ENCODE measurements around the gene PDK4.
"Not testable (repeated sequence)": the region's sequence is repeated elsewhere in the genome, so short reads cannot be mapped to it uniquely, and the experiment has no call there.

Gene PDK4

GRCh38 chr7:95604811-95605210 lies 8.5 kb upstream of the PDK4 start:
- DNase-seq (ENCODE audit: low read depth in 2 of 2), result not testable (repeated sequence)

- DNase-seq (ENCODE audit: low read depth in 2 of 2), result not testable (repeated sequence)
These were observed 8.1 kb upstream of the PDK4 start for GRCh38 chr7:95604397-95604796.

GRCh38 chr7:95602421-95602820 lies 6.1 kb upstream of the PDK4 start:
- DNase-seq (ENCODE audit: low read depth in 2 of 2), result no peak

- DNase-seq (ENCODE audit: low read depth in 2 of 2), result no peak
These were observed 5.0 kb upstream of the PDK4 start for GRCh38 chr7:95601316-95601715.

- no peak for DNase-seq (ENCODE audit: low read depth in 2 of 2)
These were observed 2.8 kb upstream of the PDK4 start for GRCh38 chr7:95599069-95599468.

GRCh38 chr7:95598511-95598910 lies 2.2 kb upstream of the PDK4 start:
- no peak for DNase-seq (ENCODE audit: low read depth in 2 of 2)

- DNase-seq (ENCODE audit: low read depth in 2 of 2), result no peak
These were observed 544 bp downstream of the PDK4 start for GRCh38 chr7:95595746-95596197.

- DNase-seq (ENCODE audit: low read depth in 2 of 2), result no peak
These were observed 2.1 kb downstream of the PDK4 start for GRCh38 chr7:95594185-95594584.

- DNase-seq (ENCODE audit: low read depth in 2 of 2), result no peak
These were observed 3.0 kb downstream of the PDK4 start for GRCh38 chr7:95593343-95593742.

- DNase-seq (ENCODE audit: low read depth in 2 of 2), result no peak
These were observed 3.7 kb downstream of the PDK4 start for GRCh38 chr7:95592570-95592969.

GRCh38 chr7:95590387-95591248 lies 5.7 kb downstream of the PDK4 start:
- no peak for DNase-seq (ENCODE audit: low read depth in 2 of 2)

- DNase-seq (ENCODE audit: low read depth in 2 of 2), result no peak
These were observed 6.5 kb downstream of the PDK4 start for GRCh38 chr7:95589766-95590165.

GRCh38 chr7:95589031-95589430 lies 7.3 kb downstream of the PDK4 start:
- no peak for DNase-seq (ENCODE audit: low read depth in 2 of 2)

GRCh38 chr7:95586951-95587301 lies 9.4 kb downstream of the PDK4 start:
- DNase-seq (ENCODE audit: low read depth in 2 of 2), result no peak

GRCh38 chr7:95585426-95585789 lies 10.9 kb downstream of the PDK4 start:
- no peak for DNase-seq (ENCODE audit: low read depth in 2 of 2)

- no peak for DNase-seq (ENCODE audit: low read depth in 2 of 2)
These were observed 11.4 kb downstream of the PDK4 start for GRCh38 chr7:95584769-95585425.

GRCh38 chr7:95583834-95584621 lies 12.3 kb downstream of the PDK4 start:
- no peak for DNase-seq (ENCODE audit: low read depth in 2 of 2)

- DNase-seq (ENCODE audit: low read depth in 2 of 2), result no peak
These were observed 13.6 kb downstream of the PDK4 start for GRCh38 chr7:95582578-95583293.

- no peak for DNase-seq (ENCODE audit: low read depth in 2 of 2)
These were observed 14.8 kb downstream of the PDK4 start for GRCh38 chr7:95581467-95581866.

GRCh38 chr7:95579318-95579717 lies 17.0 kb downstream of the PDK4 start:
- DNase-seq (ENCODE audit: low read depth in 2 of 2), result no peak

GRCh38 chr7:95578299-95578855 lies 17.9 kb downstream of the PDK4 start:
- no peak for DNase-seq (ENCODE audit: low read depth in 2 of 2)

GRCh38 chr7:95577137-95577536 lies 19.2 kb downstream of the PDK4 start:
- no peak for DNase-seq (ENCODE audit: low read depth in 2 of 2)
